H9 (cell line): ENCODE measurements around the gene GPR176. TPM values are rescaled to one million over a fixed set of nuclear protein-coding genes. Genes with fewer than 3 reads are reported as not detected.

Experiments
- DNase-seq: peaks from one replicate; pipeline ENCODE4 v3.0.0-alpha.2; 2017
- H2AFZ ChIP-seq: one replicate; pipeline ENCODE4 v1.6.1; 2013; ENCODE audit warnings: mild to moderate bottlenecking, low read length, control low read depth, moderate library complexity
- H2AK5ac ChIP-seq: 2 replicates; pipeline ENCODE4 v1.6.1; 2013; ENCODE audit warnings: low read length, control low read depth, mixed read lengths; ENCODE audit not compliant: insufficient read length
- H2BK120ac ChIP-seq: one replicate; pipeline ENCODE4 v1.6.1; 2013; ENCODE audit warnings: low read depth, mild to moderate bottlenecking, low read length, control low read depth, inconsistent platforms; ENCODE audit not compliant: poor library complexity, severe bottlenecking
- H2BK12ac ChIP-seq: 2 replicates; pipeline ENCODE4 v1.6.1; 2013; ENCODE audit warnings: low read length, control low read depth, mixed read lengths, low read depth; ENCODE audit not compliant: insufficient read length
- H2BK15ac ChIP-seq: 2 replicates; pipeline ENCODE4 v1.6.1; 2013; ENCODE audit warnings: low read depth, low read length, control low read depth
- H2BK20ac ChIP-seq: one replicate; pipeline ENCODE4 v1.6.1; 2013; ENCODE audit warnings: low read depth, mild to moderate bottlenecking, low read length, control low read depth, inconsistent platforms; ENCODE audit not compliant: poor library complexity, severe bottlenecking
- H2BK5ac ChIP-seq: 2 replicates; pipeline ENCODE4 v1.6.1; 2013; ENCODE audit warnings: low read length, control low read depth, mixed read lengths; ENCODE audit not compliant: insufficient read length
- H3K14ac ChIP-seq: 2 replicates; pipeline ENCODE4 v1.6.1; 2013; ENCODE audit warnings: low read length, control low read depth; ENCODE audit not compliant: insufficient read depth
- H3K18ac ChIP-seq: 2 replicates; pipeline ENCODE4 v1.6.1; 2013; ENCODE audit warnings: low read depth, mild to moderate bottlenecking, mixed read lengths, low read length, control low read depth; ENCODE audit not compliant: insufficient read length
- H3K23ac ChIP-seq: 2 replicates; pipeline ENCODE4 v1.6.1; 2013; ENCODE audit warnings: low read length, control low read depth, mixed read lengths, low read depth; ENCODE audit not compliant: insufficient read length
- H3K23me2 ChIP-seq: 2 replicates; pipeline ENCODE4 v1.6.1; 2013; ENCODE audit warnings: low read depth, mild to moderate bottlenecking, mixed read lengths, low read length, control low read depth; ENCODE audit not compliant: insufficient read length, poor library complexity, severe bottlenecking
- H3K27ac ChIP-seq: 2 replicates; pipeline ENCODE4 v1.5.1; 2013; ENCODE audit warnings: low read length, control low read depth, mixed read lengths, low read depth; ENCODE audit not compliant: insufficient read length
- H3K27me3 ChIP-seq: 2 replicates; pipeline ENCODE4 v1.6.1; 2013; ENCODE audit warnings: low read length, control low read depth, inconsistent platforms; ENCODE audit not compliant: insufficient read depth
- H3K4ac ChIP-seq: 2 replicates; pipeline ENCODE4 v1.6.1; 2013; ENCODE audit warnings: low read depth, mild to moderate bottlenecking, control low read depth, inconsistent platforms, low read length, moderate library complexity
- H3K4me1 ChIP-seq: 2 replicates; pipeline ENCODE4 v1.6.1; 2013; ENCODE audit warnings: low read length, control low read depth, inconsistent platforms; ENCODE audit not compliant: insufficient read depth
- H3K4me2 ChIP-seq: 2 replicates; pipeline ENCODE4 v1.6.1; 2013; ENCODE audit warnings: low read length, control low read depth, mixed read lengths; ENCODE audit not compliant: insufficient read length, insufficient read depth
- H3K56ac ChIP-seq: 2 replicates; pipeline ENCODE4 v1.6.1; 2013; ENCODE audit warnings: low read depth, mild to moderate bottlenecking, mixed read lengths, low read length, control low read depth; ENCODE audit not compliant: insufficient read length
- H3K79me1 ChIP-seq: 2 replicates; pipeline ENCODE4 v1.6.1; 2013; ENCODE audit warnings: low read depth, mild to moderate bottlenecking, moderate library complexity, low read length, control low read depth, inconsistent platforms; ENCODE audit not compliant: insufficient read depth, poor library complexity, severe bottlenecking
- H3K79me2 ChIP-seq: 2 replicates; pipeline ENCODE4 v1.6.1; 2013; ENCODE audit warnings: low read length, control low read depth, inconsistent platforms; ENCODE audit not compliant: insufficient read depth
- H3K9ac ChIP-seq: 2 replicates; pipeline ENCODE4 v1.6.1; 2013; ENCODE audit warnings: low read length, control low read depth, mixed read lengths; ENCODE audit not compliant: insufficient read length; ENCODE audit errors: extremely low read depth
- H3K9me3 ChIP-seq: one replicate; pipeline ENCODE4 v1.6.1; 2013; ENCODE audit warnings: low read depth, low read length, inconsistent platforms; ENCODE audit not compliant: control insufficient read depth
- H3T11ph ChIP-seq: one replicate; pipeline ENCODE4 v1.6.1; 2013; ENCODE audit warnings: mild to moderate bottlenecking, low read length, control low read depth, inconsistent platforms
- H4K20me1 ChIP-seq: one replicate; pipeline ENCODE4 v1.6.1; 2013; ENCODE audit not compliant: control insufficient read depth, insufficient read length, insufficient read depth
- H4K5ac ChIP-seq: 2 replicates; pipeline ENCODE4 v1.6.1; 2013; ENCODE audit warnings: low read depth, mild to moderate bottlenecking, mixed read lengths, low read length, control low read depth; ENCODE audit not compliant: insufficient read length
- H4K8ac ChIP-seq: replicated peaks from 2 replicates; pipeline ENCODE4 v1.6.1; 2013; ENCODE audit warnings: low read length, control low read depth, mixed read lengths, low read depth; ENCODE audit not compliant: insufficient read length
- H4K91ac ChIP-seq: 2 replicates; pipeline ENCODE4 v1.6.1; 2013; ENCODE audit warnings: low read depth, mild to moderate bottlenecking, moderate library complexity, mixed read lengths, low read length, control low read depth; ENCODE audit not compliant: insufficient read length
- H3K27ac Mint-ChIP-seq, 3 experiments: 2 replicates in 2 of 3; 3 replicates in 1 of 3; pipeline ENCODE4 v1.8.0; 2020 to 2021; ENCODE audit warnings: mixed read lengths in 3 of 3, mild to moderate bottlenecking in 1 of 3, moderate library complexity in 1 of 3
- H3K27me3 Mint-ChIP-seq: 2 replicates; pipeline ENCODE4 v1.8.0; 2021; ENCODE audit warnings: low read depth, mild to moderate bottlenecking, moderate library complexity, mixed read lengths
- H3K36me3 Mint-ChIP-seq, 3 experiments: 2 replicates in 2 of 3; 3 replicates in 1 of 3; pipeline ENCODE4 v1.8.0; 2020 to 2021; ENCODE audit warnings: low read depth in 3 of 3, mixed read lengths in 3 of 3; ENCODE audit not compliant: insufficient read depth in 1 of 3
- H3K4me1 Mint-ChIP-seq, 2 experiments: 2 replicates each; pipeline ENCODE4 v1.8.0; 2020; ENCODE audit warnings: mixed read lengths in 2 of 2
- H3K4me3 Mint-ChIP-seq, 2 experiments: 2 replicates in 1 of 2; 3 replicates in 1 of 2; pipeline ENCODE4 v1.8.0; 2020 to 2021; ENCODE audit warnings: mild to moderate bottlenecking in 2 of 2, mixed read lengths in 2 of 2, moderate library complexity in 1 of 2
- H3K9me3 Mint-ChIP-seq, 2 experiments: 2 replicates in 1 of 2; 3 replicates in 1 of 2; pipeline ENCODE4 v1.8.0; 2020; ENCODE audit warnings: mild to moderate bottlenecking in 2 of 2, mixed read lengths in 2 of 2, moderate library complexity in 1 of 2
- WGBS: extraction: QIAGEN DNeasy Blood & Tissue Kit; methylation state at CpG from one replicate; pipeline ENCODE4 v1.1.7; 2013; ENCODE audit warnings: missing lambda C conversion rate, low lambda C conversion rate, mixed read lengths; ENCODE audit not compliant: insufficient read length; ENCODE audit errors: extremely low coverage; 5-methylcytosine and 5-hydroxymethylcytosine counted together
- total RNA-seq: library from RNA; stranded (reverse); gene quantifications from 2 replicates; pipeline ENCODE4 v1.2.1, GENCODE V29; 2021
- TF ChIP-seq, protein P1 (sequence below): fragments of 200-600 bp; sonication (generic); conservative IDR thresholded peaks from 3 replicates; pipeline ENCODE4 v1.8.0; 2021; ENCODE audit warnings: antibody characterized with exemption, mild to moderate bottlenecking

GPR176 gene
- total RNA-seq, 1 experiment from 2014 or later = 132 TPM

DNA sequence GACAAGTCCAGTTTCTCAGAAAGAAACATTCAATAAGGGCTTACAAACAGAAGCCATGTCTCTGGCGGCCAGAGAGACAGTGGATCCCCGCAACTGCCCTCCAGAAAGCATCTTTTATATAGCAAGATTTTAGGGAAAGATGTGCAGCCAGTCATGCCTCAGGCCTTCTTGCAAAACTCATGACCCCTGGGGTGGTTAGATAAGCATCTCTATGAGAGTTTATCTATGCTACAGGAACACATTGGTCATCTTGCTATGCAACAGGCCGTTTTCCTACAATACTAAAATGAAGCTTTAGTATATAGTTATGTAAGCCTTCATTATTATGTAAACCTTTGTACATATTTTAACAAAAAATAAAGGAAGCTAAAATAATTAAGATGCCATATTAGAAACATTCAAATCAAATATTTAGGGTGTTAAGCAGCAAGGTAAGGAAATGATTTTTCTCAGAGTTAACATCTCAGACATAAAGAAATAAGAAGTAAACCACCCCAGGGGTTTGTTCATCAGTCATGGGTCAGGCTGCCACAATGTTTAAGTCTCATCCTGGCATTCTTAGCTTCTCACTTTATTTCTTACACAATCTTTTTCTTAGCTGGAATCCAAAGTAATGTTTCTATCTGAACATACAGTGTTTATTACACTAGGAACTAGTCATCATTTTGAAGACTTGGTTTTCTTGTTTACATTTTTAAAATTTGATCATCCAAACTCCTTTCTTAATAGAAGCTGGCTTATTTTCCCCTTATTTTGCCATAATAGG lies 131.1 kb downstream of the GPR176 start:
- Histone ChIP-seq H3K9ac (no peak overlapping the region), H2BK20ac (no peak overlapping the region), H3K79me2 (no peaks in the 10 kb centered on the region), H3K27ac (no peak overlapping the region), H2BK5ac (no peak overlapping the region), H2AK5ac (no peak overlapping the region), H4K91ac (no peak overlapping the region), H3K27me3 (no peaks in the 10 kb centered on the region), H3K18ac (no peak overlapping the region), H3K23me2 (no peaks in the 10 kb centered on the region), H4K8ac (no peak overlapping the region), H3K4ac (no peak overlapping the region), H3K4me2 (no peak overlapping the region), H3K23ac (no peak overlapping the region), H4K20me1 (no peaks in the 10 kb centered on the region), H3K4me1 (peaks cover 20% of the 10 kb centered on the region), H3K9me3 (no peaks in the 10 kb centered on the region), H3K79me1 (no peaks in the 10 kb centered on the region), H2BK15ac (no peak overlapping the region), H2AFZ (no peak overlapping the region), H2BK120ac (no peak overlapping the region), H3T11ph (no peak overlapping the region), H3K14ac (no peak overlapping the region), H2BK12ac (no peak overlapping the region), H4K5ac (no peak overlapping the region), H3K56ac (no peak overlapping the region)
- H3K4me1 Mint-ChIP-seq = peaks cover 67 to 68% of the 10 kb centered on the region in 2 experiments
- peaks cover 0 to 4% (median 0%) of the 10 kb centered on the region in 3 experiments; a peak in 1 of 7 replicates for H3K36me3 Mint-ChIP-seq
- no peaks in the 10 kb centered on the region for H3K9me3 Mint-ChIP-seq
- WGBS = no CpG with 5 or more reads among the region's 3 CpGs
- DNase-seq = no peak
- peak overlapping the region in 2 of 3 experiments; percentile 41 to 94; a peak in 3 of 7 replicates for H3K27ac Mint-ChIP-seq
- TF ChIP-seq, protein P1, sequence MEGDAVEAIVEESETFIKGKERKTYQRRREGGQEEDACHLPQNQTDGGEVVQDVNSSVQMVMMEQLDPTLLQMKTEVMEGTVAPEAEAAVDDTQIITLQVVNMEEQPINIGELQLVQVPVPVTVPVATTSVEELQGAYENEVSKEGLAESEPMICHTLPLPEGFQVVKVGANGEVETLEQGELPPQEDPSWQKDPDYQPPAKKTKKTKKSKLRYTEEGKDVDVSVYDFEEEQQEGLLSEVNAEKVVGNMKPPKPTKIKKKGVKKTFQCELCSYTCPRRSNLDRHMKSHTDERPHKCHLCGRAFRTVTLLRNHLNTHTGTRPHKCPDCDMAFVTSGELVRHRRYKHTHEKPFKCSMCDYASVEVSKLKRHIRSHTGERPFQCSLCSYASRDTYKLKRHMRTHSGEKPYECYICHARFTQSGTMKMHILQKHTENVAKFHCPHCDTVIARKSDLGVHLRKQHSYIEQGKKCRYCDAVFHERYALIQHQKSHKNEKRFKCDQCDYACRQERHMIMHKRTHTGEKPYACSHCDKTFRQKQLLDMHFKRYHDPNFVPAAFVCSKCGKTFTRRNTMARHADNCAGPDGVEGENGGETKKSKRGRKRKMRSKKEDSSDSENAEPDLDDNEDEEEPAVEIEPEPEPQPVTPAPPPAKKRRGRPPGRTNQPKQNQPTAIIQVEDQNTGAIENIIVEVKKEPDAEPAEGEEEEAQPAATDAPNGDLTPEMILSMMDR = no peak
- no peak overlapping the region; a peak in 1 of 5 replicates for H3K4me3 Mint-ChIP-seq
- H3K27me3 Mint-ChIP-seq = no peaks in the 10 kb centered on the region
